GM19238 (cell line): Measurements from ENCODE around the gene FAM107B.

ENCODE experiments used
- DNase-seq: peaks from one replicate; pipeline ENCODE4 v3.0.0; 2011; ENCODE audit warnings: low spot score; ENCODE audit not compliant: insufficient read length

Gene FAM107B

DNA sequence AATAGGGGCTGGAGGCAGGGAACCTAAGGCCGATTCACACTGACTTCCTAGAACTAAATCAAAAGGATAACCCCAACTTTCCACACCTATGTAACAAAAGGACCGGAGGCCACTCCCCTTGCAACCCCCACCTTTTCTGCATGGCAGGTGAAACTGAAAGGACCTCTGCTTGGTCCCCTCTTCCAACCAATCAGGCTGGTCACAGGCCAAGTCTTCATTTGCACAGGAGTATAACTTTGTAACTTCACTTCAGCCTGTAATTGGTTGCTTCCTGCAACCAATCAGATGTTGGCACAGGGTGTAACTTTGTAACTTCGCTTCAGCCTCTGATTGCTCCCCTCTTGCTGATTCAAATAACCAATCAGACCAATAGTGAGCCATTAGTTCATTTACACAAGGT is 190.0 kb downstream of the FAM107B start:
- DNase-seq, result no peak

DNA sequence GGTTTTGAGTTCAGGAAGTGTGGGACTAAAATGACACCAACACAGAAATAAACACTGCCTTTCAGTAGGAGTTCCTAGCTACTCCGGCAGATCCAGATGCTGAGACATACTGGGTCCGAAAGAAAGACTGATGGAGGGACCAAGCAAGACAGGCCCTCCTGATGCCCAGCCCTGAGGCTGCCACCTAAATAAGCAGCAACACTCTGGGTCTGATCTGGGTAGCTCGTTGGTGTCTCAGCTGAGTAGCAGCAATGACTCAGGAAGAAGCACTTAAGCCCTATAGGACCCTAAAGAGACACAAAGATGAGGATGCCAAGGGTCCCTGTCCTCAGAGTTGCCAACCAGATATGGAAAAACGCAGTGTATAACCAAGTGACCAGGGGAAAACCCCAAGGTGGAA is 190.7 kb downstream of the FAM107B start:
- DNase-seq, result no peak

DNA sequence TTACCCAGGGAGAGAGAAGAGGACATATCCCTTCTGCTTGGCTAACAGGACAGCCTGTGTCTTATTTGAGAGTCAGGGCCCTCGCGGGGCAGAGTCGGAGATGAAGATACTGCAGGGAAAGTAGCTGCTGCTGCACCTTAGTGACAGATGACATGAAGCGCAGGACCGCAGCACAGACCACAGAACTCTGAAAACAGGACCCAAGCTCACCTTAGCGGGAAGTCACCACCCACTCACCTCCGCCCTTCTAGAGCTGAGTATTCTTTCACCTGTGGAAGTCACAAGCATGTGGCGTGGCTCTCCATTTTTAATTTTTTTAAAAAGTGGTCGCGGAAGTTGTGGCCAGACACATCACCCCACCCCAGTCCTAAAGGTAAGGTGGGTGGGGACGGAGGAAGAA is 191.4 kb downstream of the FAM107B start:
- DNase-seq, result no peak

DNA sequence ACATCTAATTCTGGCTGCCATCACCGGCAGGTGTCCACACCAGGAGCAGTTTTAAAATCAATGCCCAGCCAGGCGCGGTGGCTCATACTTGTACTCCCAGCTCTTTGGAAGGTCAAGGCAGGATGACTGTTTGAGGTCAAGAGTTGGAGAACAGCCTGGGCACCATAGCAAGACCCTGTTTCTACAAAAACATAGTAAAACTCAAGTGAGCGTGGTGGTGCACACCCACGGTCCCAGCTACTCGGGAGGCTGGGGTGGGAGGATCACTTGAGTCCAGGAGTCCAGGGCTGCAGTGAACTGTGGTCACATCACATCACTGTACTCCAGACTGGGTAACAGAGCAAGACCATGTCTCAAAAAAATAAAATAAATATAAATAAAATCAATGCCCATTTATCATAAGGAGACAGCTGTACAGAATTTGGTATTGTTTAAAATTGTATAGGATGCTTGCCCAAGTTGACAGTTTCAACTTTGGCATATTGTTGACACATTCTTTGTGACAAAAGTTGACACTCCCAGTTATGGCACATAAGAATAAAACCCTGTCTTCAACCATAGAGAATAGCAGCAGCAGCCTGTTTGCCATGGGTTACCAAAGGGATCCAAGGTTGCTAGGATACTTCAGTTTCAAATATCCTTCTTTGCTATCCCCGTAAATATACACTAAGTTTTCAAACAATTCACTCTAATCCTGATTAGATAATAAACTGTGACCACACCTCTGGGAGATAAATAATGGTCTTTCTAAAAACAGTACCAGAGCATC is 193.0 kb downstream of the FAM107B start:
- DNase-seq, result no peak

DNA sequence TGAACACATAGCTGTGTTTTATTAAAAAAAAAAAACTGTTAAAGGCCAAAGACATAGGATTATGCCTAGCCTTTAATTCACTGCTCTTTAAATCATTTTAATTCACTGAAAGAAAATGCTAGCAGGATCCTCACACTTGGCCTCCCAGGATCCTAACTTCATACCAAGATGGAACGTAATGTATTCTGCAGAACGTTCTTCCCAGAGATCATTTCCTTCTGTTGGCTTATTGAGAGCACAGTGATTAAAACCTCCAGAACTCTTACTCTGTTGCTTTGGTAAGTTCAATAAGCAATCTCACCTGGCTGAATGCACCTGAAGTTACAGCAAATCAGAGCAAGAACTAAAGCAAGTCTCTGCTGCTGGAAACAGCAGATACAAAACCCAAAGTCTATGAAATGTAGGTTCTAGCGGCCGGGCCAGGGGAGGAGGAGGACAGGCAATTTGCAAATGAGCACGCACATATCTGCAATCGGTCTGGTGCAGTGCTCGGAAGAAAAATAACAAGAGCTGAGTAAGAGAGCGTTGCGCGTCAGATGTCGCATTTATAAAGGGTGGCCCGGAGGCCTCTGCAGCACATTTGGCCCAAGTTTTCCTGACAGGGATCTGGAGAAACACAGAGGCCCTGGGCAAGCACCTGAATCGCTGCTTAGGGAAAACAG is 193.9 kb downstream of the FAM107B start:
- DNase-seq, result no peak

DNA sequence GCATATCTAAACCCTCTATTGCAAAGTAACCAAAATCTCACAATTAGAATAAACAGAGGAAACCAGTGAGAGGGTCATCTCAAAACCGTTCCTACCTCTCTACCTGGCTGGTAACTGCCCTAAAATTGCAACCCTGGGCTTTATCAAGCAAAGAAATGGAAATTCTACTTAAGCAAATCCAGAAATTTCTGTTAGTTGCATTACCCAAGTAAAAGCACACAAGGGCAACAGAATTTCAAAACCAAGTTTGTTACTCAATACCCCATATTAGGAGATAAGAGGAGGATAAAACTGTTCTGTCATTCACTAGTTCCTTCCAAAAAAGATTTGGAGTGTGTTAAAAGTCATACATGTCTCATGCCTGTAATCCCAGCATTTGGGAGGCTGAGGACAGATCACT is 195.3 kb downstream of the FAM107B start:
- DNase-seq, result no peak

DNA sequence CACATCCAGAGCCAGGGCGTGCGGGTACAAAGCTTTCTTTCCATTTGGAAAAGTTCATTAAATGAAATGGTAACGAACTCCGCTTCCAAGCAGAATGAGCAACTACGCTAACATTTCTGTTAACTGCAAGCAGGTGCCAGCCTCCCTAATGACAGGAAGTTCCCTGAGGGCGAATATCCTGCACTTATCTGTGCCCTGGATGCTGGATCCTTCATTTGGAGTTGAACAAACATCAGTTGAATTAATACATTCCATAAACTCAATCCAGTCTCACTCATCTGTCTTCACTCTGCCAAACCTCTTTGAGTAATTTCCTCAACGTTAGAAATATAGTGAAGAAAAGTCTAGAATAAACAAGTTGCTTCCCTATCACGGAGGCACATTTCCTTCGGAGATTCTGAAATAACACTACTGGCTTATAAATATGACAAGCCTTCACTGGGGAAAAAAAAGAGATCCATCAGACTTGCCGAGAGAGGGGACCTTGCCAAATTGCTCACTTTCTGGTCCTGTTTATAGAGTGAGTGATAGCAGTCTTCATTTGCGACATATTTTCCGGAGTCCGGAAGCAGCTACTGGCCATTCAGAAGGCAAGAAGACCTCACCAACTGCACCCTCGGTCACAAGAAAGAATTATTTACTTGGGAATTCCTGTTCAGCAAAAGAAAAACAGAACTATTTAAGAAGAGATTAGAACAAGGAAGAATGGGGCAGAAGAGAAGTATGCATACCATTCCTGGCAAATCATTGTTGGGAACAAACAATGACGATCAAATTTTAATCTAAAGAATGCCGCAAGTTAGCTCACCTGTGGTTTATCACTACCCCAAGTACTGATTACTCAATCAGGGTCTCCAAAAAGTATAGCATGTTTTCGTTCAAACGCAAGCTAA is 196.4 kb downstream of the FAM107B start:
- no peak for DNase-seq

DNA sequence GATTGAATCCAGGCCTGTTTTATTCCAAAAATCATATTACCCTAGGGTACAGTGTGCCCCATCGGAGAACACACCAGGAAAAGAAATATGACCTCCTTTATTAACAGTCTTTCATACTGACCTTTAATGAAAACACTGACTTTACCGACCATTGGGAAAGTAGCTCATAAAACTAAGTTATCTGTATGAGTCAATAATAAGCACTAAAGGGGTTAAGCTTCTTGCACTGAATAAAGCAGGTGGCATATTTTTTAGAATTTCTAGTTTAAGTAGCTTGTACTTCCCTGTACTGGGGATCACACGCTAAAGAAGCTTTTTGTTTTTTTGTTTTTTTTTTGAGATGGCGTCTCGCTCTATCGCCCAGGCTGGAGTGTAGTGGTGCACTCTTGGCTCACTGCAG is 199.8 kb downstream of the FAM107B start:
- DNase-seq, result no peak

DNA sequence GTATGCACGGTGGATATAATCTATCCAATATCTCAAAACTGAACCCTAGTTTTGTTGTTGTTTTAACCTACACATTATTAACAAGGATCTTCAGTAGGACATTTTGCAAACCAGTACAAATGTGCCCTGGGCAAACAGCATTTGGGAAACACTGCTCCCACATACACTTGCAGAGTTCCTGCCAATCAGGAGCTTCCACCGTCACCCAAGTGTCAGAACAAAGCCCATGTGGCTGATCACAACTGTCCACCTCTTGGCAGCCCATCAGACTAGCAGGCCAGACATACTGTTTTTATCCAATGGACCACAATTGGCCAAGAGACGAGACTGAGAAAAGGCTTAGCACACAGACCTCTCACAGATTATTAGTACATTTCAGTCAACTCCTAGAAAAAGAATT is 200.4 kb downstream of the FAM107B start:
- no peak for DNase-seq

DNA sequence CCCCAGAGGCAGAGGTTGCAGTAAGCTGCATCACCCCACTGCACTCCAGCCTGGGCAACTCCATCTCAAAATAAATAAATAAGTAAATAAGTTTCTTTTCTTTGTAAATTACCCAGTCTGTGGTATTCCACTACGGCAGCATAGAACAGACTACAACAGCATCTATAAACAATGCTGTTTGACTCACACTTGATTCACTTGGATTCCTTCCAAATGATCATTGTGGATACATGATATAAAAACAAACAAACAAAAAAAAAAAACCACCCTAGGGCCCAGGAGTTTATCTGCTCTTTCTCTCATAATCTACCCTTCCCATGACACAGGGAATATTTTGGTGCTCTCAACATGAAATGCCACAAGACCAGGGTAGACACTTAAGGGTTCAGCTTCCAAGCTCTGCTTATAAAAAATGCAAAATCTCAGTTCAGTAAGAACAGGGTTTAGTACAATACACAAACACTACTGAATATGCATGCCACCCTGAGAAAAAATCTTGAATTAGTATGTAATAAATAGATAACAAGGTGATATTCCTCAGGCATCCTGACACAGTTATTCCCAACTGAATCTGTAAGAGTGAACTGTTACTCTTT is 200.9 kb downstream of the FAM107B start:
- DNase-seq, result no peak

DNA sequence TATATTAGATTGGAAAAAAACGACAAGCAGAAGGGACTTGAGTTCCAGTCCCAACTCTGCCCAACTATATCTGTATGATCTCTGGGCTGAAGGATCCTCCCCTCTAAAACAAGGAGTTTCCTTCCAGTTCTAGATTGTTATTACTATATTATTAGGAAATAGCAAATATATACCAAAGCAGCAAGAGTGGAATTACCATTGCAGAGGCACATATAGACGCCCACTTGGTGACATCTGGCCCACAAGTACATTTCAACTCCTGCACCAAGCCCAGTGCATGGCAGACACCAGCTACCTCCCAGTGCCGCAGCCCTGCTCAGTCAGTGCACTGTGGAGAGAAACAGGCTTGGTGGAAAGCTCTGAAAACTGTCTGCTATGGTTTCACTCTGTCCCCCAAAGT is 201.9 kb downstream of the FAM107B start:
- no peak for DNase-seq

DNA sequence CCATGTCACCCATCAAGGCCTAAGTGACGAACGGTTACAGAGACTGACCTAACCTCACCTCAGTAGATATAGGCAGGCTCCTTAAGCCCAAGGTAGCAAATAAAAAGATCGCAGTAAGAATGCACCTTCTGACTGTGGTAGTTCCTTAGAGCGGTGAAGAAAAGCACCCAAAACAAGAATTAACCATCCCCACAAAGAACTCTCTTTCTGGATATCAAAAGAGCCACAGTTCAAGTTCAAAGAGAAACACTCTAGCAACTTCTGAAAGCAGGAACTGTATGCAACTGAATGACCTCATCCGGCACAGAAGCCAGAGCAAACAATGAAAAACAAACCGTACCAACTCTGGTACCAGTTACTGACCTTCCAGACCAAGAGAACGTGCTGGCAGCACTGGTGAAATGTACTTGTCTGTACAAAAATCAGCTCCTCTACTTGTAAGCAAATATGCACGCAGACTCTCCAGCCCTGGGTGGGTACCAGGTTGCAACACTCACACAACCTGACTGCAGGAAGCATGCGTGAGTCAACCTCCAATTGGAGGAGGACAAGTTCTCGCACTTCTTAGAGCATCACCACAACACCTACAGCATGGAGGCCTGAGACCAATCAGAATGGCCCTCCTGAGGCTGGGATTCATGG is 202.7 kb downstream of the FAM107B start:
- no peak for DNase-seq

DNA sequence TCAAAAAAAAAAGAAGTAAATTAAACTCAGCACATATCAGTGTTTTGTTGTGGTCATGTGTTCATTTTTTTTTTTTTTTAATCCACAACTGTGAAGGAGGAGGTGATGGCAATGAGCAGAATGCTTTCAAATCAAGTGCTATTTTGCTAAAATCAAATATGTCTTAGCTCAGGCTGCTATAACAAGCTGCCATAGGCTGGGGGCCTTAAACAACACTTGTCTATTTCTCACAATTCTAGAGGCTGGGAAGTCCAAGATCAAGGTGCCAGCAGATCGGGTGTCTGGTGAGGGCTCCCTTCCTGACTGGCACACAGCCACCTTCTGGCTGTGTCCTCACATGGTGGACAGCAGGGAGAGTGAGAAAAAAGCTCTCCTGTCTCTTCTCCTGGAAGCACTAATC is 203.9 kb downstream of the FAM107B start:
- DNase-seq, result no peak

DNA sequence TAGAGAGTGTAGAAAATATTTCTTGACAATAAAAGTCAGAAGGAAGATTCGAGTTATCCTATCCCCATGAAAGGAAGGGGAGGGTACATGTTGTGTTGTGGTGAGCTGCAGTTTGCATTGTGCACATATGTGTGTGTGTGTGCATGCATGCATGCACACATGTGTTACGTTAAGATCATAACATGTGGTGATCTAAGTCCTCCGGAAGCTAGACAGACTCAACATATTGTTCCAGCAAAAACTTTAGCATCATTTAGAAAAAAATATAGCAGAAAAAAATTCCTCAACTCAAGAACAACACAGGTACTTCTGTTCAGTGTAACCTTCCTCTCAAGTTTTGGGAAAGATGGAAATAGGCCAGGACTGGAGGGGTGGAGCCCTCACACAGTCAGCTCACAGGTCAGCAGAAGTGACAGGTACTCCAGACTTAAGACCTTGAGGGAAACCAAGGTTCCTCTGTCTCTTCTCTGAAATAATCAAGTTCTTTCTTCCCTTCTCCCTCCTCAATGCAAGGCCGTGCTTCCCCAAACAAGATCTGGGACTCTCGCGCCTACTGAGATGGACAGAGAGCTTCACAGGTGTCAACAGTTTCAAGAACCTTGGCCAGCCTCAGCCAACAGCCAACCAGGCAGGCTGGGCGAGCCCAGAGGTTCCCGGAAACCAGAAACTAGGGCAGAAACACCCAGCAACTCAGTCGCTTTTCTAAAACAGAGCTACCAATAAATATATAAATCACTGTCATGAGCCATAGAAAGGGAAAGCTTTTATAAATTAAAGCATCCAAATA is 205.2 kb downstream of the FAM107B start:
- no peak for DNase-seq

DNA sequence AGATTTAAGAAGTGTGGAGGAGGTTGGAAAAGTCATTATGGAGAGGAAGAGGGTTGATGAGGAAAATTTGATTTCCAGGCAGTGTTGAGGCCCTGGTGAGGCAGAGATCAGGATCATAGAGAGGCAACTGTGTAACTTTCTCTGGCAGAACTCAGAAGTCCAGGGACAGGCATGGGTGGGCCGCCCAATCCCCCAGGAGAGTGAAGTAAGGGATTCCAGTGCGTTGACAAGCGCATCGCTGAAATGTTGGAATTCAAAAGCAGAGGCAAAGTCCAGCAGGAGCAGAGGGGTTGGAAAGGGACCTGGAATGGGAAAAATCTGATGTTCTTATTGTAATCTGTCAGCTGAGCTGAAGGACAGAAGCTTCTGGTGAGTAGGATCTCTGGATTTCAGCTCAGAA is 207.3 kb downstream of the FAM107B start:
- no peak for DNase-seq

DNA sequence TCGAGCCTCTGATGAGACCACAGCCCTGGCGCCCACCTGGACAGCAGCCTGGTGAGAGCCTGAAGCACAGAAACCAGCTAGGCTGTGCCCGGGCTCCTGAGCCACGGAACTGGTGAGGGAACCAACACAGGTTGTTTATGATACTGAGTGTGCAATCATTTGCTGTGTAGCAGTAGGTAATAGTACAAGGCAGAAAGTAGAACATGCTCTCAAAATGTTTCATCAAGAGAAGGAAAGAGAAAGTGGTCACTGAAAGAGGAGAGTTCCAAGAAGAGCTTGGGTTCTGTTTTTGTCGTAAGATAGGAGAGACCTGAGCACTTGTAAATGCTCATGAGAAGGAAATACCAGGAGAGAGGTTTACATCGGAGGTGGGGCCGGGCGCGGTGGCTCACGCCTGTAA is 208.2 kb downstream of the FAM107B start:
- no peak for DNase-seq

DNA sequence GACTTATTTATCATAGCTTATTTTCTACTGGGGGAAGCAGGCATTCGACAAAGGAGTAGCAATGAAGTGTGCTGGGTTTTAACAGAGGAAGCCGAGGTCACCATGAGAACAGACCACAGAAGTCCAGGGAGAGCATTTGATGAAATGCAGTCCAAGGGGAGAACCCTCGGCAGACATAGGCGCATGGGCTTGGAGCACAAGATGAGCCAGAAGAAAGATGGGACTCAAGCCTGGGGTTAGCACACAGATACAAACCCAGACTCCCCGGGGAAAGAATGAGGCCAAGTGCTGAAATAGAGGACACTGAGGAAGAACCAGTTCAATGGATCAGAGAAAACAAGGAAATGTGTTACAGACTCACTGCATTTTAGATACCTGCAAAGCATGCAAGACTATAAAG is 209.5 kb downstream of the FAM107B start:
- no peak for DNase-seq

DNA sequence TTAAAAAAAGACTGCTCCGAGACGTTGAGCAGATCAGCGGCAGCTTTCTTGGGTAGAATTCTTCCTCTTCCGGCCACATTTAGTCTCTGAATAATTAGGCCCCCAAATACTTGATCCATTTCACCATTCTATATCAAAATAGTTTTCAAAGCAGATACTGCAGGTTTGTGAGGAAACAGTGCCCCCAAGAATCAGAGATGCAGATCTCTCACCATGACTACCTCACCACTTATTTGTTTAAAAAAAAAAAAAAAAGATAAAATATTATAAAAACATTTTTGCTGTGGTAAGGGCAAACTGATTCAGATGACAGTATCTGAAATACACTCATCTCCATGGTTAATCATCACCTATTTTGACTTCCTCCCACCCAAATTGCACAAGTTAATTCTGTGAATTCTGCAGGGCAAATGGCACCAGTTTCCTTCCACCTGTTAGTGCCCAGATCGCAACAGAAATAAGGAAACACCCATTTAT is 210.4 kb downstream of the FAM107B start:
- DNase-seq, result no peak

DNA sequence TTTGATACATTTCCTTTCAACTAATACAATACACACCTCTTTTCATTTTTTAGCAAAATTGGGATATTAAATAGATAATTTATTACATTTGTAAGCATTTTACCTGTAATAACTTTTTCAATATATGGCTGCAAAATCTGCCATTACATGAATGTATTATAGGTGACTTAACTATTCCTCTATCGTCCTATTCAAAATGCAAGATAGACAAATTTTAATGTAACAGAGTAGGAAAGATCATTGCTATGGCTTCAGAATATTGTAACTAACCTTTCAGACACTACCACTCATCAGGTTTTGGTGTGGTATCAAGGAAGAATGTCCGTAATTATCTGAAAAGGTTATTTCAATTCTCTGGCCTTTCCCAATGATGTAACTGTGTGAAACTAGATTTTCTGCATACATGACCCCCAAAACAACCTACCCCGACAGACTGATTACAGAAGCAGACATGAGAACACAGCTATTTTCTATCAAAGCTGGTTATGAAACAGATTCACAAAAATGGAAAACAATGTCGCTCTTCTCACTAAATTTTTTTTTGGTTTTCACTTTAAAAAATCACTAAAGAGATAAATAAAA is 211.2 kb downstream of the FAM107B start:
- no peak for DNase-seq

DNA sequence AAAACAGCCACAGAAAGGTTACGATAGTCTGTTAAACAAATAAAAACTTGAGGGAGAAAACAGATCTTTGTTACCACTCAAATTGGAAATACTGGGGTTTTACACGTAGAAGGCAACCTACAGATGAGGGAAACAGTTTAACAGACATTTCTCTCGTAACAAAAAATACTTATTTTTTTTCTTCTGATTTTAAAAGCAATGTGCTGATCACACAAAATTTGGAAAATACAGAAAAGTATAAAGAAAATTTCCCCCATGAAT is 211.7 kb downstream of the FAM107B start:
- no peak for DNase-seq
